K562 (cell line): ENCODE results near the gene SLAIN1. TPM values are rescaled to one million over a fixed set of nuclear protein-coding genes. Genes with fewer than 3 reads are reported as not detected.

Experiments
- ATAC-seq: fragments of 200-7000 bp; cut with Tn5 transposase; 3 replicates; pipeline ENCODE4 v1.9.1; 2020; ENCODE audit warnings: moderate library complexity
- BruUV-seq: library from RNA; stranded (reverse); fragments of 400-500 nt; replicated peaks from 2 replicates; lab custom pipeline; 2021; lab: Mats Ljungman, UMichigan
- CTCF ChIA-PET: fragments of 300-600 bp; formaldehyde crosslinking; extraction: SDS; loops from one replicate; lab custom pipeline; 2021; ENCODE audit warnings: low intra/inter-chr PET ratio; lab: Yijun Ruan, JAX
- POLR2A ChIA-PET: fragments of 300-600, 350-650 bp; sonication (Branson Sonifier 250); formaldehyde crosslinking; extraction: SDS; loops from one replicate; lab custom pipeline; 2021; ENCODE audit warnings: antibody characterized with exemption, inconsistent platforms; lab: Yijun Ruan, JAX
- DNase-seq, 4 experiments: peaks; one replicate each; pipeline versions ENCODE4 v3.0.0 to v3.0.0-alpha.2; 2011 to 2018; ENCODE audit warnings: low spot score in 3 of 4, mixed read lengths in 3 of 4; ENCODE audit errors: extremely low read depth in 1 of 4
- FAIRE-seq: peaks from 2 replicates; lab custom pipeline; 2011; peaks lifted over from hg19 to GRCh38; lab: Jason Lieb, UNC
- H2AFZ ChIP-seq: 2 replicates; pipeline ENCODE4 v1.6.0; 2011; ENCODE audit warnings: low read depth, low read length, control low read depth, inconsistent platforms
- H3K27ac ChIP-seq: fragments of 200-600 bp; 3 replicates; pipeline ENCODE4 v1.8.0; 2011; ENCODE audit warnings: low read depth, mild to moderate bottlenecking, control low read depth, inconsistent platforms, low read length, moderate library complexity, mixed read lengths; ENCODE audit errors: extremely low read depth
- H3K27me3 ChIP-seq, 2 experiments: fragments of 300-600 bp in 1 of 2; 2 replicates in 1 of 2; 3 replicates in 1 of 2; pipeline versions ENCODE4 v1.6.0 to v1.8.0; 2011; ENCODE audit warnings: inconsistent platforms in 2 of 2, low read length in 2 of 2, mild to moderate bottlenecking in 1 of 2, mixed read lengths in 1 of 2, moderate library complexity in 1 of 2; ENCODE audit not compliant: control insufficient read depth in 2 of 2, insufficient read depth in 2 of 2
- H3K36me3 ChIP-seq: fragments of 300-600 bp; 3 replicates; pipeline ENCODE4 v1.8.0; 2011; ENCODE audit warnings: mild to moderate bottlenecking, low read length, inconsistent platforms; ENCODE audit not compliant: control insufficient read depth, insufficient read depth
- H3K4me1 ChIP-seq, 2 experiments: fragments of 200-600 bp in 1 of 2; replicated peaks in 1 of 2; 2 replicates in 1 of 2; 3 replicates in 1 of 2; pipeline versions ENCODE4 v1.5.1 to v1.8.0; 2011; ENCODE audit warnings: inconsistent platforms in 2 of 2, low read length in 2 of 2, mild to moderate bottlenecking in 1 of 2, mixed read lengths in 1 of 2, moderate library complexity in 1 of 2; ENCODE audit not compliant: control insufficient read depth in 2 of 2, insufficient read depth in 2 of 2
- H3K4me2 ChIP-seq: 2 replicates; pipeline ENCODE4 v1.6.1; 2011; ENCODE audit warnings: low read length, control low read depth, inconsistent platforms, mixed read lengths; ENCODE audit not compliant: insufficient read depth
- H3K4me3 ChIP-seq: fragments of 200-600 bp; sonication (generic), shearing (Covaris generic); 2 replicates; pipeline ENCODE4 v1.5.1; 2016; ENCODE audit warnings: control low read depth, inconsistent platforms
- H3K79me2 ChIP-seq: fragments of 200-600 bp; 3 replicates; pipeline ENCODE4 v1.8.0; 2011; ENCODE audit warnings: low read length, inconsistent platforms; ENCODE audit not compliant: control insufficient read depth, insufficient read depth
- H3K9ac ChIP-seq, 2 experiments: 2 replicates each; pipeline versions ENCODE4 v1.6.0 to v1.6.1; 2011; ENCODE audit warnings: low read depth in 2 of 2, low read length in 2 of 2, control low read depth in 1 of 2, inconsistent platforms in 1 of 2, mild to moderate bottlenecking in 1 of 2, mixed read lengths in 1 of 2; ENCODE audit not compliant: insufficient read depth in 1 of 2
- H3K9me1 ChIP-seq: one replicate; pipeline ENCODE4 v1.6.0; 2011; ENCODE audit warnings: inconsistent platforms, mild to moderate bottlenecking, low read length, moderate library complexity; ENCODE audit not compliant: control insufficient read depth, insufficient read depth
- H3K9me3 ChIP-seq: replicated peaks from 2 replicates; pipeline ENCODE4 v1.5.1; 2011; ENCODE audit warnings: low read depth, low read length, inconsistent platforms; ENCODE audit not compliant: control insufficient read depth, insufficient read depth
- H4K20me1 ChIP-seq: replicated peaks from 2 replicates; pipeline ENCODE4 v1.6.1; 2011; ENCODE audit warnings: low read length, inconsistent platforms, mixed read lengths; ENCODE audit not compliant: control insufficient read depth, insufficient read depth
- BHLHE40 ChIP-seq: IDR thresholded peaks from 2 replicates; pipeline ENCODE4 v1.6.1; 2011; ENCODE audit warnings: low read length, improper control_type of control experiment
- BRD4 ChIP-seq: fragments of 200-600 bp; sonication (generic); IDR thresholded peaks from 2 replicates; pipeline ENCODE4 v1.6.1; 2017; ENCODE audit warnings: inconsistent platforms
- C11orf30 ChIP-seq: fragments of 450-650 bp; IDR thresholded peaks from 2 replicates; pipeline ENCODE4 v1.6.1; 2016; ENCODE audit warnings: low read depth, mild to moderate bottlenecking
- CBX5 ChIP-seq: IDR thresholded peaks from 2 replicates; pipeline ENCODE4 v1.6.1; 2014; ENCODE audit warnings: low read depth, borderline replicate concordance
- CEBPB ChIP-seq: fragments of 450-650 bp; IDR thresholded peaks from 2 replicates; pipeline ENCODE4 v1.6.1; 2016; ENCODE audit warnings: missing genetic modification characterization, missing compliant biosample characterization
- FOSL1 ChIP-seq: fragments of 200-800 bp; sonication (Bioruptor generic); conservative IDR thresholded peaks from 2 replicates; pipeline ENCODE4 v1.6.1; 2016; ENCODE audit warnings: missing genetic modification characterization, missing compliant biosample characterization
- FOXP1 ChIP-seq: sonication (generic); formaldehyde crosslinking; IDR thresholded peaks from 2 replicates; pipeline ENCODE4 v1.8.0; 2022; ENCODE audit warnings: mild to moderate bottlenecking, missing genetic modification reagents
- LEF1 ChIP-seq: fragments of 450-650 bp; IDR thresholded peaks from 2 replicates; pipeline ENCODE4 v1.6.1; 2016; ENCODE audit warnings: mild to moderate bottlenecking
- PTTG1 ChIP-seq: fragments of 450-650 bp; IDR thresholded peaks from 2 replicates; pipeline ENCODE4 v1.6.1; 2016; ENCODE audit warnings: low read depth, mild to moderate bottlenecking, missing genetic modification characterization, missing compliant biosample characterization
- SIX5 ChIP-seq, 2 experiments: IDR thresholded peaks; 2 replicates each; pipeline ENCODE4 v1.6.1; 2011; ENCODE audit warnings: low read length in 2 of 2, borderline replicate concordance in 1 of 2, low read depth in 1 of 2, mild to moderate bottlenecking in 1 of 2, moderate library complexity in 1 of 2; ENCODE audit not compliant: insufficient read depth in 1 of 2
- SREBF1 ChIP-seq: fragments of 150-350 bp; IDR thresholded peaks from 2 replicates; pipeline ENCODE4 v1.6.1; 2014; ENCODE audit warnings: antibody characterized with exemption, low read depth, low read length, borderline replicate concordance
- STAT6 ChIP-seq: sonication (generic); formaldehyde crosslinking; IDR thresholded peaks from 2 replicates; pipeline ENCODE4 v1.8.1; 2023; ENCODE audit warnings: mild to moderate bottlenecking, missing genetic modification reagents
- THRAP3 ChIP-seq: fragments of 450-650 bp; IDR thresholded peaks from 2 replicates; pipeline ENCODE4 v1.6.1; 2016; ENCODE audit warnings: mild to moderate bottlenecking, inconsistent platforms, borderline replicate concordance
- ZNF12 ChIP-seq: sonication (generic); formaldehyde crosslinking; IDR thresholded peaks from 2 replicates; pipeline ENCODE4 v1.4.0; 2020; ENCODE audit warnings: mild to moderate bottlenecking, missing genetic modification reagents
- ZNF175 ChIP-seq: fragments of 200-800 bp; sonication (Bioruptor generic); IDR thresholded peaks from 2 replicates; pipeline ENCODE4 v1.6.1; 2016; ENCODE audit warnings: low read depth, mild to moderate bottlenecking, missing genetic modification characterization, missing compliant biosample characterization
- ZNF668 ChIP-seq: fragments of 250-450 bp; sonication (Bioruptor Pico); IDR thresholded peaks from 2 replicates; pipeline ENCODE4 v1.8.0; 2022; ENCODE audit warnings: mild to moderate bottlenecking, inconsistent platforms
- ZSCAN29 ChIP-seq: fragments of 450-650 bp; IDR thresholded peaks from 2 replicates; pipeline ENCODE4 v1.6.1; 2017
- WGBS: fragments of 100-300 bp; shearing (Covaris generic); methylation state at CpG from one replicate; pipeline ENCODE4 v1.1.6; 2016; ENCODE audit warnings: low coverage, mixed read lengths; ENCODE audit not compliant: insufficient coverage; ENCODE audit errors: missing lambda C conversion rate; 5-methylcytosine and 5-hydroxymethylcytosine counted together
- in situ Hi-C: fragments of 300-500 bp; cut with MboI; formaldehyde crosslinking; loops from 4 replicates; pipeline ENCODE4 v1.15.0; 2018; ENCODE audit warnings: inconsistent platforms, mixed read lengths
- intact Hi-C: fragments of 100-400 bp; cut with micrococcal nuclease; formaldehyde crosslinking; loops from 2 replicates; pipeline ENCODE4 v1.14.2; 2022
- polyA plus RNA-seq, 8 experiments: library from polyadenylated mRNA; depleted of rRNA in 4 of 8; stranded (reverse) in 5 of 8; unstranded in 3 of 8; fragments of >200 nt; fragmentation: Nextera tagmentation in 2 of 8; fragmentation: Illumina TruSeq in 1 of 8; extraction: Ambion mirVana in 2 of 8; extraction: Trizol in 1 of 8; gene quantifications; 2 replicates each; pipeline versions ENCODE4 v1.2.1 to v1.2.3, GENCODE V29; 2011 to 2014; ENCODE audit warnings: inconsistent platforms in 1 of 8, missing spikeins in 1 of 8
- total RNA-seq, 7 experiments: library from RNA; depleted of rRNA in 6 of 7; stranded (reverse); fragments of >200 nt in 6 of 7; fragmentation: Illumina TruSeq in 2 of 7; extraction: Trizol in 2 of 7; gene quantifications; 2 replicates each; pipeline versions ENCODE4 v1.2.1 to v1.2.3, GENCODE V29; 2011 to 2021; ENCODE audit warnings: low replicate concordance in 1 of 7
- TF ChIP-seq, protein P1 (sequence below): fragments of 250-450 bp; sonication (Bioruptor Pico); IDR thresholded peaks from 2 replicates; pipeline ENCODE4 v1.8.0; 2021; ENCODE audit warnings: mild to moderate bottlenecking, moderate library complexity

SLAIN1 gene
- total and polyA plus RNA-seq, 9 of the 15 experiments (the other 6 are each of a cell fraction or from before 2014, with no cell fraction given): 0.07 to 0.40 (median 0.10) TPM; not detected in 3

- Histone ChIP-seq H3K79me2 (no peaks in the 10 kb centered on the region), H4K20me1 (no peaks in the 10 kb centered on the region), H3K9ac (no peak overlapping the region), H3K27me3 (no peaks in the 10 kb centered on the region), H3K27ac (no peak overlapping the region), H3K9me3 (no peaks in the 10 kb centered on the region), H3K36me3 (no peaks in the 10 kb centered on the region), H3K9me1 (no peaks in the 10 kb centered on the region), H3K4me1 (no peaks in the 10 kb centered on the region), H2AFZ (no peak overlapping the region), H3K4me3 (no peak overlapping the region), H3K4me2 (no peak overlapping the region)
- ChIA-PET CTCF (no interaction called here), POLR2A (interaction anchor here (0.5 kb wide), 1 partner anchor 1322 kb away, joined by 3 read pairs; no protein-coding TSS in a partner anchor)
- intact Hi-C loops: no loop called here
- no peak for TF ChIP-seq FOXP1 (CRISPR knock-in tag)
- TF ChIP-seq ZNF12 (CRISPR knock-in tag): no peak
- TF ChIP-seq CEBPB (tag): no peak
- TF ChIP-seq ZSCAN29: no peak
- no peak for TF ChIP-seq SIX5 (IDR thresholded peaks at IDR 0.05; ENCODE audit: borderline replicate concordance in 1 of 2, insufficient read depth in 1 of 2, low read depth in 1 of 2, low read length in 2 of 2)
- no peak for TF ChIP-seq C11orf30
- no peak for TF ChIP-seq LEF1
- no peak for TF ChIP-seq THRAP3
- TF ChIP-seq PTTG1 (tag): no peak
- TF ChIP-seq BHLHE40: no peak
- TF ChIP-seq STAT6 (CRISPR knock-in tag): no peak
- no peak for TF ChIP-seq ZNF668
- TF ChIP-seq FOSL1 (tag): no peak
- no peak for TF ChIP-seq ZNF175 (CRISPR knock-in tag)
- TF ChIP-seq SREBF1: no peak
- no peak for TF ChIP-seq BRD4
- TF ChIP-seq, protein P1, sequence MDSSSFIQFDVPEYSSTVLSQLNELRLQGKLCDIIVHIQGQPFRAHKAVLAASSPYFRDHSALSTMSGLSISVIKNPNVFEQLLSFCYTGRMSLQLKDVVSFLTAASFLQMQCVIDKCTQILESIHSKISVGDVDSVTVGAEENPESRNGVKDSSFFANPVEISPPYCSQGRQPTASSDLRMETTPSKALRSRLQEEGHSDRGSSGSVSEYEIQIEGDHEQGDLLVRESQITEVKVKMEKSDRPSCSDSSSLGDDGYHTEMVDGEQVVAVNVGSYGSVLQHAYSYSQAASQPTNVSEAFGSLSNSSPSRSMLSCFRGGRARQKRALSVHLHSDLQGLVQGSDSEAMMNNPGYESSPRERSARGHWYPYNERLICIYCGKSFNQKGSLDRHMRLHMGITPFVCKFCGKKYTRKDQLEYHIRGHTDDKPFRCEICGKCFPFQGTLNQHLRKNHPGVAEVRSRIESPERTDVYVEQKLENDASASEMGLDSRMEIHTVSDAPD (CRISPR knock-in tag): no peak
- TF ChIP-seq CBX5: no peak
- in situ Hi-C loops: no loop called here
- WGBS: 0% methylated on average over 4 of the region's 4 CpGs
- ATAC-seq (no peak), FAIRE-seq (no peak), DNase-seq (no peak)
- no TSS peak for BruUV-seq
Measured at GRCh38 chr13:77717508-77717907, 20.0 kb downstream of the SLAIN1 start.
